HG03280 (cell line): ENCODE results near the gene ANKRD53.
"Not testable (repeated sequence)": the region's sequence is repeated elsewhere in the genome, so short reads cannot be mapped to it uniquely, and the experiment has no call there.

Source experiments
- ATAC-seq: cut with Tn5 transposase; IDR thresholded peaks from one replicate; pipeline ENCODE4 v1.9.1; 2021; ENCODE audit warnings: mild to moderate bottlenecking, moderate library complexity; ENCODE audit not compliant: unreplicated experiment

Gene ANKRD53

DNA sequence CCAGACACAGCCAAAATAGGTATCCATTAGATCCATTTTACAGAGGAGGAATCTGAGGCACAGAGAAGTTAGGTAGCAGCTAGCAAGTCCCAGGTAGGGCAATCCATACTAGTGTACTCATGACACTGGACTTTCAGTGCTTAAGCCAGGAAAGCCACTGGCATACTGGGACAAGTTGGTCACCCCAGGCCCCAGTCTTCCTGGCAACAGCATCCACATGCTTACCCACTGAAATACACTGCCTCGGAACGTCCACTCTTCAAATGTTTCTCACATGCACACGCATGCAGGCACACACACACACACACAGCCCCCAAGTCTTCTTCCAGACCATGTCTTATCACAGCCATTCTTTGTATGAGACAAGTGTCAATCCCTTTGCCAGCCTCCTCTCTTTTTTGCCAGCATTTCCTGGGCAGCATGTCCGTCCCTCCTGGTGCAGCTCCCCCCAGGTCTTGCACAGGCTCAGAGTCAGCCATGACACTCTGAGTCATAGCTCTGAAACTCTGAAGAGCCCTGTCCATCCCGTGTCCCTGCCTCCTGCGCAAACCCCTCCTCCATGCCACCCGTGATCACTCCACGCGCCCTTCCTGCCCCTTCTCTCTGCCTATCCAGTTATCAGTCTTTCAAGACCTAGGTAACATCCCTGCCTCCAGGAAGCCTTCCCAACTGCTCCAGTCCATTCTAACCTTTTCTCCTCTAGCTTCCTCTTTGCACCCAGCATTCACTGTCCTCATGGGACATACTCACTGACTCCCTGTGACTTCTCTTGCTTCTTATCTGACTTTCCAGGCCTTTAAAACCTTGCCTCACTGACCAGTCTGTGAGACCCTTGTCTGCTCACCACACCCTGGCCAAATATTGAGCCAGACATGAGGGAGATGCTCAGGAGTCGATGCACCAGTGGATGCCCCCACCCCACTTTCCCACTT lies 27.1 kb downstream of the ANKRD53 start:
- no peak for ATAC-seq

GRCh38 chr2:71006323-71006722 lies 27.9 kb downstream of the ANKRD53 start:
- ATAC-seq: no peak

GRCh38 chr2:71006955-71007799 lies 28.7 kb downstream of the ANKRD53 start:
- no peak for ATAC-seq

DNA sequence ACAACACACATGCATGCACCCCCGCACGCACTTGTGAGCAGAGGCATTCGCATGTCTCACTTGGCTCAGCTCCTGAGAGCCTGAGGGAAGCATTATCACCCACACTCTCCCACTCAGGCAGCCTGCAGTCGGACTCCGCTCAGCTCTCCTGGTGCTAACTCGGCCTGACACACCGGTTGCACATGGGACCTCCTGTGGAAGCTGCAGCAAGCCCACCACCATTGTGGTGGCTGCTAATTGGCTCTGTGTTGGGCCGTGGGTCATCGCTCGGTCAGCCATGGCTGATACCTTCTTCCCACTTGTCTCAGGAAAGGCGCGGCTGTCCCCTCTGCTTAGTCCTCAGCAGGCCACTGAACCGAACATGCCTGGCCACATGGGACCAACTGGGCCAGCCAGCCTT lies 29.9 kb downstream of the ANKRD53 start:
- no peak for ATAC-seq

DNA sequence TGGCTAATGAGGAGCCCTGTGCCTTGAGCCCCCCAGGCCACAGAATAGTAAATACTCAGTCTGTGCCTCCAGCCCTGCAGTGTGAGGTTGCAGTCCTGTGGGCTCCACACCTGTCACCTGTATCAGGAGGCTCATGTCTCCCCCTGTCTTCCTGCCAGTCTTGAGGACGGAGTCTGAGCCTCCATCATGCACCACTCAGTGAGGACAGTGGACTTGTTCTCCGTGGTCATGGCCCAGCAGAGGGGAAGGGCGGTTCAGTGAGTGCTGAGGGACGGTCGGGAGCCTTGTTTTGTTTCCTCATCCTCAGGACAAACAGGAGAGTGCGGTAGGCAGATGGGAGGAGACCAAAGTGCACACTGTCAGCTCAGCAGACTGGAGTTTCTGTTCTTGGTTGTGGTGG lies 33.4 kb downstream of the ANKRD53 start:
- ATAC-seq: not testable (repeated sequence)

- ATAC-seq: no peak
Measured at GRCh38 chr2:71018625-71019024, 40.2 kb downstream of the ANKRD53 start.

- ATAC-seq: not testable (repeated sequence)
Measured at GRCh38 chr2:71019989-71020388, 41.6 kb downstream of the ANKRD53 start.

DNA sequence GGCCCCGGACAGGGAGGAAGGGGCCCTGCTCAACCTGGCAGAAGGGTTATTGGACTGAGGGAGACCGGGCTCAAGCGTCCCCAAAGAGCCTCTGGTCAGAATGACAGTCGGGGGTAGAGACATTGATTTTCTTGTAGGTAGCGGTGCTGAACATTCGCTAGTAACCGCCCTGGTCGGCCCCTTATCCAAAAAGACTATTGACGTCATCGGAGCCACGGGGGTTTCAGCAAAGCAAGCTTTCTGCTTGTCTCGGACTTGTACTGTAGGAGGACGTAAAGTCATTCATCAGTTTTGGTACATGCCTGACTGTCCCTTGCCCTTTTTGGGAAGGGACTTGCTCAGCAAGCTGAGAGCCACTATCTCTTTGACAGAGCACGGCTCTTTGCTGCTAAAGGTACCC lies 43.0 kb downstream of the ANKRD53 start:
- not testable (repeated sequence) for ATAC-seq

- not testable (repeated sequence) for ATAC-seq
Measured at GRCh38 chr2:71023553-71024243, 45.3 kb downstream of the ANKRD53 start.
